Measurements from ENCODE around the gene SCYL3.
"Not testable (repeated sequence)": the region's sequence is repeated elsewhere in the genome, so short reads cannot be mapped to it uniquely, and the experiment has no call there.

The SCYL3 gene

DNA sequence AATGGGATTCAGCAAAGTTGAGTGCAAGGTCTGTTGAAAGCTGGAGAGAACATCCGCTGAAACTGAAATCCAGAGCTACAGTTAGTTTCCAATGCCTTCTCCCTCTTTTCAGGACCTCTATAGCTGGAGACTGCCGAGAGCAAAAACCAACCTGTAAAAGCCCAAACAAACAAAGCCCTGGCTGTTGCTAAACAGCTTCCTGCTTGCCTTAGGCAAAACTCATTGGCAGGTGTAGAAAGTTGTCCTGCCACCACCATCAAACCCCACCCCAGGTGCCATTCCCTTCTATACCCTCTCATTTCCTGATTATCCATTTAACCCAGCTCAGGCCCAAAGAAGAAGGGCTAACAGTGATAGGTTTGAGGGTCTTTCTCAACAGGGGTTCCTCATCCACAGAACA, 24.7 kb downstream of the SCYL3 start:
- no peak for DNase-seq

DNA sequence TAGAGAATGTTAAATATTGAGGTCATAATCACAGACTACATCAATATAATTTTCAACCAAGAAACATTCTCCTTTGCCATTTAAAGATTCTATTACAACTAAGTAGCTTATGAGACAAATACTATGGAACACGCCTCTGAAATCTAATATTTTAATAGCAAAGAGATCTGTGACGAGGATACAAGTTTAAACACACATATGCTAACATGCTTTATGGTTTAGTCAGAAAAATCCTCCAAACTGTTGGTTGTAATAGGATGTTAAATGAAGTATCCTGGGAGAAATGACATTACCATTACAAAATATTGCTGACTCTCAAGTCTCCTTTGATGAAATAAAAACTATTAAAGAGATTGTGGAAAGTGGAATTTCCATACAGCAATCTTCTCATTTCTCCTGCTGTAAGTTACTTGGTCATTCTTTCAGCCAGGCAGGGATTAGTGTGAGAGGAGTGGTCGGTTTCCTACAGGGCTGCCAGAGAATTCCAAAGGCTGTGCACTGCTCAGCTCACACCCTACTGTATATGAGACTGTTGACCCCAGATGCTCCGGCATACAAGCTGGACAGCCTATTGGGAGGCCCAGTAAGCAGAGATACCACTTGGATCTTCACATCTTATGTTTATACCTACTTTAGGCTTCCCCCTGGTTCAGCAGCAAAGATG, 26.6 kb downstream of the SCYL3 start:
- DNase-seq, result no peak

DNA sequence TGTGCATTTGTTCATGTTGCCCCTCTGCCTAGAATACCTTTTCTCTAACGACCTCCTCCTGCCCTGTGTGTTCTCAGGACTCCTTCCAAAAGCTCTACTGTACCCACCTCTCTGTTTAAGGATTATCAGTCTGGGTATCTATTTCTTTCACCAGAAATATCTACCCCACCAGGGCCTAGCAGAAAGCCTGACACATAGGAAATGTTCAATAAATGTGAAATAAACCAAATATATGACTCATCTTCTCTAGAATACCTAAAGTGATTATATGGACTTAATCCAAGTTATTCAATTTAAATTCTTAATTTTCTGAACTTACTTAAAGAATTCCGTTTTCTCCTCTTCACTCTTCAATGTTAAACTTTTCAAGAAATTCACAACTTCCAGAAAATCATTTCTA, 27.1 kb downstream of the SCYL3 start:
- DNase-seq, result no peak

DNA sequence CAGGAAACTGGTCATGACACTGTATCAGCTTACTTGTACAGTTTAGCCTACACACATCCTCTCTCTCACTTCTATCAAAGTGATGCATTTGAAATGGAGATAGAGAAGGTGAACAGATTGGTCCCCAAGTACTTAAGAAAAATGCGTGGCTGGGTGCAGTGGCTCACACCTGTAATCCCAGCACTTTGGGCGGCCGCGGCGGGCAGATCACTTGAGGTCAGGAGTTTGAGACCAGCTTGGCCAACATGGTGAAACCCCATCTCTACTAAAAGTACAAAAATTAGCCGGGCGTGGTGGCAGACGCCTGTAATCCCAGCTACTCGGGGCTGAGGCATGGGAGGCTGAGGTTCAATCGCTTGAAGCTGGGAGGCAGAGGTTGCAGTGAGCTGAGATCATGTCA, 29.2 kb downstream of the SCYL3 start:
- DNase-seq, result not testable (repeated sequence)

DNA sequence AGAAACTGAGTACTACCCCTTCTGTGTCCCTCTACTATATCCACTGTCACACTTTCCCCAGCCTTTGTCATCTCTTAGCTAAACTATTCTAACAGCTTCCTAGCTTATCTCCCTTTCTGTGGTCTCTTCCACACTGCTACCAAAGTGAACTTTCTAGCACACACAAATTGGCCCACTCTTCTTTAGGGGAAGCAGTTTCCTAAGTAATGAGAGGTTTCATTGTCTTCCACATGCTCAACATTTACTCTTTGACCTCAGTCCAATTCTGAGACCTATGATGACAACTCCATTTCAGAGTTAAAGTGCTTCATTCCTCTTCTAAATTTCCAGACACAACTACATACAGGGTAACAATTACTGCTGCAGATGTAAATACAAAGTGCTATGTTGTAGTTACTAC, 32.9 kb downstream of the SCYL3 start:
- DNase-seq, result no peak

DNA sequence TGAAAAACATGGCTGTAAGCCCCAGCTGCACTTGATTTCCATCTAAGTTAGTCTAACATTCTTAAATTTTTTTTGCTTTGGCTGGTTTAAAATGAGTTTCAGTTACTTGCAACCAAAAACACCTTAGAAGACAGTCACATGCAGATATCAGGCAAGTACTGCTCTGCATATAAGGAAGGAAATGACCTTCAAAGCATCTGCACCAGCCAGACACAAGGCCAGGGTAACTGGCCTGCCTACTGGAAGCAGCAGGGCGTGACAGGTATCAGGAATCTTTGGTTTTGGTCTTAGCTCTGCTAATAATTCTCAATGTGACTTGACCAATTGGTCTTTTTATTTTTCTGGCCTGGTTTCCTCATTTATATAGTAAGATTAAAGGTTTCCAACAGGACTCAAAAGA, 33.5 kb downstream of the SCYL3 start:
- DNase-seq, result no peak

DNA sequence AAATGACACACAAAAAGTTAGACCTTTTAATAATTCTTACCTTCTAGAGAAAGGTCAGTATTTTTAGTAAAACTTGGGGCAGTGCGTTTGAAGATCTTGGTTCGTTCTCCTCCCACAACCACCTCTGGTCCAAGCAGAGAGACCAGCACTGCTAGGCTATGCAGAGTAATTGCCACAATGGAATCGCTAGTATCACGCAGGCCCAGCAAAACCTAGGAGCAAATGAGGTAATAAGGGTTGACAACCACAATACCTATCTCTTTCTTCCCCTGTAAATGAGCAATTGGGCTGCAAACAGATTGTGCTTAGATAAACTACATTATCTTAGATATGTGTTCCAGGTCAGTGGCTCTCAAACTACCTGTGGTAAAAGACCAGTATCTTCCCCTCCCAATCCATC, 34.7 kb downstream of the SCYL3 start:
- no peak for DNase-seq

DNA sequence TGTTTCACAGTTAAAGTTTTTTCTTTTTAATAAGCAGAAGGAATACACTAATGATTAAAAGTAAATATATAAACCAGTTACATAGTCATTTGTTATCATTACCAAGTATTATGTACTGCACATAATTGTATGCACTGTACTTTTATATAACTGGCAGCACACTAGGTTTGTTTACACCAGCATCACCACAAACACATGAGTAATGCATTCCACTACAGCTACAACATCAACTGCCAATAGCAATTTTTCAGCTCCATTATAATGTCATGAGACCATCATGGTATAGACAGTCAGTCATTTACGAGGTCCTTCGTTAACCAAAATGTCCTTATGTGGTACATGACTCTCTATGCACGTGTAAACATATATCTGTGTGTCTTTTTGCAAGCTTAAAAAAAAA, 35.2 kb downstream of the SCYL3 start:
- no peak for DNase-seq

DNA sequence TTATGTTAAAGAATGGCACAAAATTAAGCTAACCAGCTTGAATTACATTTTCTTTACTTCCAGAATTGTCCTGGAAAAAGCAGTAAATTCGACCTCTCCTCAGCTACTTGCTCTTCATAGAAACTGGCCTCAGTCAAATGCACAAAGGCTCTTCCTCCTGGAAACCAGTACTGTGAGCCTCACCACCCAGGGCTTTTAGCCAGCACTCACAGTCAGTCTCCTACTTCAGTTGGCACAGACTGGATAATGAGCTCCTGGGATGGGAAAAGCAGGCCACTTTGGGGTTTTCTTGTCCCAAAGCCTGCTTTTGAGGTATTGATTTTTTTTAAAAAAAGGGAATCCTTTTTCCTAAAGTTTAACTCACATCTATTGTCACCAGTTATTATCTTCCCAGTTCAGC, 40.4 kb downstream of the SCYL3 start:
- no peak for DNase-seq

DNA sequence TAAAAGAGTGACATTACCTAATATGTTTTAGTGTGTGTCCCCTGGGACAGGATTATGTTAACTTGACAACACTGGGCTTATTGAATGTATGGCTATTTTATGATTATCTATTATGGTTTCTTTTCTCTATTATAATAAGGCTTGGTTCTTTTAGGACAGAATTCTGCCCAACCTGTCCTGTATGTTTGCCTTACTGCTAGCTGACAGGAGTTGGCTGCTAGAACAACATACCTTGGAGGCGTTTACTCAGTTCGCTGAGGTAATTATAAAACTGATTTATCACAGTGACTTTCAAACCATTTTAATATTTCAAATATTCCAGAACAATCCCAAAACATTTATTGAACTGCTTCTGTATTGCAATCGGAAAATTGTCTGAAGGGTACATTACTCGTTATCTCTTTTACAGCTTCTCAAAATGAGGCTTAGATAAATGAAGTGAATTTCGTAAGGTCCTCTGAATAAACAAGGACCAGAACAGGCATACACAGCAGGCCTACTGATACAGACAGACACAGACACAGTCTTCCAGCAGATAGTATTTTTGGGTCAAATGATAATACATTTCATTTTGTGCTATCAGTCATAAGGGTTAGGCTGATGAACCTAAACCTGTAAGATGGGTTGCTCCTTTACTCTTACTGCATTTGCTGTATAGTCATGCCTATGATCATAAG, 44.2 kb downstream of the SCYL3 start:
- no peak for DNase-seq

DNA sequence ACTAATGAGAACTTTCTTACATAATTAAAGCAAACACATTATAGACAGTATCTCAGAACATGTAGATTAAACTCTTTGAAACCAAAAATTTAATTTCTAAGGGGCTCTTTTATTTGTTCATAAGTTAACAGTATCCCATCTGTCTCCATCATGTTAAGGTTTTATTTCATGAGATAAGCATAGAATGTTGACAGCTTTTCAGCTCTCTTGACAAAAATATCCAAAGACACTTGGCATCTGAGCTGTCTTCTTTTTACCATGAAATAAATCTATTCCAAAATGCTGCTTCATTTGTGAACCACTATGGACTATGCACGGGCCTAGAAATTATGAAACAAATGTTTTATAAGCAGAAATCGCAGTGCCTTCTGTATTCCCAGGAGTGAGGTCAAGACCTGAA, 45.2 kb downstream of the SCYL3 start:
- no peak for DNase-seq

DNA sequence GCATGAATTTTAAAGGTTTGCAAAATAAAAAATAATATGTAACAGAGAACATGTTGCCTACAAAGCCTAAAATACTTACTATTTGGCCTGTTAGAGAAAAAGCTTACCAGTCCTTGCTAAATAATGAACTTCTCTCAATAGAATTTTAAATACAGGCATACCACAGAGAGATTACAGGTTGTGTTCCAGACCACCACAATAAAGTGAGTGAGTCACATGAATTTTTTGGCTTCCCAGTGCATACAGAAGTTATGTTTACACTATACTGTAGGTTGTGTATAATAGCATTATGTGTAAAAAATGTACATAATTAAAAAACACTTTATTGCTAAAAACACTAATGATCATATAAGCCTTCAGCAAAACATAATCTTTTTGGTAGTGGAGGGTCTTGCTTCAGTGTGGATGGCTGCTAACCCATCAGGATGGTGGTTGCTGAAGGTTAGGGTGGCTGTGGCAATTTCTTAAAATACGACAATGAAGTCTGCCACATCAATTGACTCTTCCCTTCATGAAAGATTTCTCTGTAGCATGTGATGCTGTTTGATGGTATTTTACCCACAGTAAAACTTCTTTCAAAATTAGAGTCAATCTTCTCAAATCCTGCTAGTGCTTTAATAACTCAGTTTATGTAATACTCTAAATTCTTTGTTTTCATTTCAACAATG, 48.6 kb downstream of the SCYL3 start:
- no peak for DNase-seq

DNA sequence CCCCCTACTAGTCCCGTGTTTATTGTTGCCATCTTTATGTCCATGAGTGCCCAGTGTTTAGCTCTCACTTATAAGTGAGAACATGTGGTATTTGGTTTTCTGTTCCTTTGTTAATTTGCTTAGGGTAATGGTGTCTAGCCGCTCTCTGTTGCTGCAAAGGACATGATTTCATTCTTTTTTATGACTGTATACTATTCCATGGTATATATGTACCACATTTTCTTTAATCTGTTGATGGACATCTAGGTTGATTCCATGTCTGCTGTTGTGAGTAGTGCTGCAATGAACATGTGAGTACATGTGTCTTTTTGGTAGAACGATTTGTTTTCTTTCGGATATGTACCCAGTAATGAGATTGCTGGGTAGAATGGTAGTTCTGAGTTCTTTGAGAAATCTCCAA, 54.8 kb downstream of the SCYL3 start:
- no peak for DNase-seq

DNA sequence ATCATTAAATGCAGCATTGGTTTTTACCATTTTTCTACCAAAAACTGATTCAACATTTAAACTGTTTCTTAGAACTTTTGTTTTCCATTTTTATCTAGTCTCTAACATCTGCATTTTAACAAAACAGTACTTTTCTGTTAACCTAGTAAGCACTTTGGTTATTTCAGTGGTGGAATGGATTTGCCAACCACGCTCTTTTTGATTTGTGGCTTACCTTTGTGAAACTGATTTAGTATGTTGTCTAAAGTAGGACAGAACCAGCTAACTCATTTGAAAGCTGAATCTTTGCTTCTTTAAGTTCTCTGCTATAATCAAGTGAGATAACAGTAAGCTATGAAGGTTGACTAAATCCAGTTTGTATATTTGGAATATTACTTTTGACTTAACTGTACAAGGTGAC, 57.5 kb downstream of the SCYL3 start:
- no peak for DNase-seq

DNA sequence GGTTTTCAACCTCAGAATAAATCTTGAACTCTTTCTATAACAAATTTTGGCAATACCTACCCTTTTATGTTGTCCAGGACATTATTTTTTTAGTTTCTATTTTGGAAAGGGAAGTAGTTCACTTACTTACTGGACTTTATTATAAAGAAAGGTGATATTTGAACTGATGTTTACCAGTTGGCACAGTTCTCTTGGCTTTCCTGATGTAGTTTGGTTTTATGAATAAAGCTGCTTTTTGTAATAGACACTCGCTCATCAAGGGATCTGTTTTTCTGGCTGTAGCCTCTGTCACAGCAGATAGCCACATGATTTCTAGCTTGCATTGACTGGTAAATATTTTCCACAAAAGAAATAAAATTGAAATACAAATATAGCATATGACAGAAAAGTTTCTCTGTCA, 58.0 kb downstream of the SCYL3 start:
- no peak for DNase-seq

DNA sequence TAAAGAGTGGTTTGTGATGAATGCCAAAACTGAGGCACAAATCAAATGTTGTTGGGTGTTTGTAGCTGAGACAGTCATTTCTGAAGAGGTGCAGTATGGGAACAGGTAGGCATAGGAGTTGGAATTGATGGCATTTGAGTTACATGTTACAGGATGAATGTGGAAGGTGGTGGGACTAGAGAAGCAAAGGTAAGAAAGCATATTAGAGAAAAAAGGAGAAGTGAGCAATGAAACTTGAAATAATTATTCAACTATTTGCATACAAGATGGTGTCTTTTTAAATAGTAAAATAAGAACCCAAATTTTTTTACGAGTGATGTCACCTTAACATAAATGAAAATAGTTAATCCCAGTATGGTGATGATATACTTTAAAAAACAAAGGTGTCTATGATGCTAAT, 58.8 kb downstream of the SCYL3 start:
- no peak for DNase-seq

DNA sequence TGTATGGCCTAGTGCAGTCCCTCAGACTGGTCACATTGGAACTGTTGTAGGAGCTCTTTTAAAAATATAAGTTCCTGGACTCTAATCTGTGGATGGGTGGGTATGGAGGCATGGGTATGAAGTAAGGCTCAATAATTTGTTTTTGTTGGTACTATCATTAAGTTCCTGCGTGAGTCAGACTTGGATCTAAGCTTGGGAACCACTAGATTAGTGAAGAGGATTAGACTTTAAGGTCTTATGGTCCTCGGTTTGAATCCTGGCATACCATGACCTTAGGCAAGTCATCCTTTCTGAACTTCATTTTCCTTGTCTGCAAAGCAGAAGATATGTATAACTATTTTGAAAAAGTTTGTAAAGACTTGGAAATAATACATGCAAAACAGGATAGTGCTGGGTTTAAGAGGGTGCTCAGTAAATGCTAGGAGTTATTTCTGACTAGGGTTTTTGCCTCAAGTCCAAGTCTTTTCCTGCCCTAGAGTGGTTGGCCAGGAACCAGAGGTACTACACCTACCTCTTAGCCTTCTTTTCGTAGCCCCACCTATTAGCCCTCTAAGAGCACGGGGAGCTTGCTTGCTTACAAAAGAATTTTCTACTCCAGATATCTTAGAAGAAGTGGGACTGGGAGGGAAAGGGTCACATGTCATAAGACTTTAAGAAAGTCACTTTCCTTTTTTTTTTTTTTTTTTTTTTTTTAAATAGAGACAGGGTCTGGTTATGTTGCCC, 60.4 kb downstream of the SCYL3 start:
- peak; percentile 13 for DNase-seq

DNA sequence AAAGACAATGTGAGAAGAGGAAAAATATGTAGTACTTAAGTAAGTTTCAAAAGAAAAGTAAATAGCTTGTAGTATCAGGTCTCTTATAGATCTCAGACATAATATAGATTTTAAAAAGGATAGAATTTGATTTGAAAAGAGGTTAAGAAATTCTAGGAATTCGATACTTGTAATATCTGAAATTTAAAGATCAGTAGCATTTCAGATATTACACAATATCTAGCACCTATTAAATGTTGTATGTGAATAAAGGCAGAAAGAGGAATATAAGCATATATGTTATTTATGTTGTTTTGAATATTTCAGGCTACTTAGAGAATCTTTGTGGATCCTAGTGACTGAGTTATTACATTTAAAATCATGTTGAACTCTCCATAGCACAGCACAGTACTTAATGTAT, 64.0 kb downstream of the SCYL3 start:
- DNase-seq, result no peak

DNA sequence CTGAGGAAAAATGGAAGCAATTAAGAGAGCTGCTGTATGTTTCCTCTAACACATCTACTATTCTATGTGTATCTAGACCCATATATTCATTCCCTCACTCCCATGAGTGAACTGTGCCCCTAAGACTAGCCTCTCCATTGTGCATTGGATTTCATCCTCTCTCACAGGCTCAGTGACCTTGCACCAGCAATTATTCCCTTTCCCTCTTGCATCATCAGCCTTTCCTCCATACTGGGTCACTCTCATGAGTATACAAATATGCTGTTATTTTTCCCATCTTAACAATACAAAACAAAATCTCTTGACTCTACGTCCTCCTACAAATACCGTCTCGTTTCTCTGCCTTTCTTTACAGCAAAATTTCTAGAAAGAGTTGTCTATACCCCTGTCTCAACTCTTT, 69.5 kb downstream of the SCYL3 start:
- DNase-seq, result no peak

DNA sequence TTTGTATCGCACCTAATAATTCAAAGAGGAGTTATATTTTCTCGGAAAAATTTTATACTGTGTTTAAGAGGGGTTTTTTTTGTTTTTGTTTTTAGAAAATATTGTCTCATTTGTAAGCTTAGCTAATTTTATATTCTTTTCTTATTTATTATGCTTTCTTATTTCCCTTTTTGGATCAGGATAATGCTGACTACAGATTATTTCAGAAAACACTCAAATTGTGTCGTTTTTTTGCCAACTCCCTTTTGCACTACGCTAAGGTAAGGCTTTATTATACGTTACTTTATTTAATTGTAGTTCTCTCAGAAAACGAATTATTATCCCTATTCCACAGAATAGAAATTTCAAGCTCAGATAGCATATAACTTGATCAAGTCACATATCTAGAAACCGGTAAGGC, 72.2 kb downstream of the SCYL3 start:
- no peak for DNase-seq

DNA sequence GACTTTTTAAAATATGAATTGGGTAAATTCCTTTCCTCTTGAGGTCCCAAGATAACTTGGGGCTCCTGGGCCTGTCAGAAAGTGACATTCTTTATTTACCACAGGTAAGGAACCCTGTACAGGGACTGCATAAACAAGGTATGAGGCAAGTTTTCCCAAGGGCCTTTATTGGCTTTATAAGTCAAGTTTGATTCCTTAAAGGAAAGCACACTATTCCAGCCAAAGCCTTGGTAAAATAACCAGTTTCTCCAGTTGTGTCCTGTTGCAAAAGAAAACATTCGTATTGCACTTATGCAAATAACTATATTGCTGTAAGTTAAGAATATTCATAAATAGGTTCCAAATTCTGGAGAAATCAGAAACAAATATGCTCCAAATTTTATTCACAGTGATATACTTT, 77.1 kb downstream of the SCYL3 start:
- DNase-seq, result no peak

DNA sequence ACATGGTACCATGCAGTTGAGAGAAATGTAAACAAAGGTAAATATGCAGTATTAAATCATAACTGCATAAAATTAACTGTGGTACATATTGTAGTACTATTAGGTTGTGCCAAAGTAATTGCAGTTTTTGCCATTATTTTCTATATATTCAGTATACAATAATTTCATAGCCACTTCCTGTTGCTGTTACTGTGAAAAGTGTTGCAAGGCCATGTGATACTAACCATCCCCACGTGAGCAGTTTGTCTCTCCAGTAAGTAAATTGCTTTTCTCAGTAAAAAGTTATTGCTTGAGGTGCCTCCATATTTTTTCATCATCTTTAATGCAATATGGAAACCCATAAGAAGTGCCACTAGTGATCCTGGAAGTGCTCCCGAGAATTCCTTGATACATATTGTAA, 79.4 kb downstream of the SCYL3 start:
- DNase-seq, result no peak

DNA sequence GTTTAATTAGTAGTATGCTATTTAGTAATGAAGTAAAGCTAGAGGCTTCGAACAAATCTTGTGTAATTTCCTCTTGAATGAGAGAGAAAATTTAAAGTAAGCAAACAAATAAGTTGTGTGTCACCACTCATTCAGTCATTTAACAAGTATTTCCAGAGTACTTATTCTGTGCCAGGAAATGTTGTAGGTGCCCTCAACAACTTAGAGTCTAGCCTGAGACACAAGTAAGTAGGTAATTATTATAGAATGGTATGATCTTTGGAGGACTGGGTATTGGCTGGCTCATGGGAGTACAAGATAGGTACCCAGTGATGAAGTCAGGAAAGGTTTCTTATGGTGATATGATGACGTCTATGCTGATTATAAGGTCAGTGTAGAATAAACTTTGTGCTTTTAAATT, 81.6 kb downstream of the SCYL3 start:
- DNase-seq, result no peak
